ENCODE measurements around the gene PTGES2. TPM values are rescaled to one million over a fixed set of nuclear protein-coding genes. Genes with fewer than 3 reads are reported as not detected.
A peak's percentile ranks its signal among the peaks of the same experiment; 100 is the strongest.

The PTGES2 gene
- polyA plus RNA-seq, 4 donors = 40.7 to 66.7 (median 44.3) TPM

DNA sequence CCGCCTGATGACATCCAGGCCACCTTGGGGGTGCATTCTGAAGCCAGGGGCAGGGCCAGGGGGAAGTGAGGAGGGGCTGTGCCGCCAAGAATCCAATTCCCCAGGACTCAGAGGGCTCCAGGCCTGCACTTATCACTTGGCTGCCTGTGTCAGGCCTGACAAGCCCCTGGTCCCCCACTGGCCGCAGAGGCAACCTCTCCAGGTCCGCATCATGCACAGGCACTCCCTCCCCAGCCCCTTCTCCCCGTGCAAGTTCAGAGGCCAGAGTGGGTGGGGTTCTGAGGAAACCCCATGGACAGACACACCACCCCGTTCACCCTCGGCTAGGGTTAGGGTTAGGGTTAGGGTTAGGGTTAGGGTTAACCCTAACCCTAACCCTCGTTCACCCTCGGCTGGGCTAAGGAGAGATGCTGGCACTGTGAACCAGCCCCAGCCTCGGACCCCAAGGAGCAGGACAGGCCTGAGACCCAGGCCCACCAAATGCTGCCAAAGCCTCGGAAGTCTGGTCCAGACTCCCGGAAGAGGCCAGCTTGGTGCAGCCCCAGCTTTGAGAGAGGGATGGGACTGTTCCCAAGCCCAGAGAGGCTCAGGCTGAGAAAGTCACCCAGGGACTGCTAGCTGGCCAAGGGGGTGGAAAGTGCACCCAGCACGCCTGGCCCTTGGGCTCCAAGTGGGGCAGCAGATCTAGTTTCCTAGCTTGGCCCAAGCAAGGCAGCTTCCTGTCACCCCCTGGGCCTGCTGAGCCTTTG is 26.6 kb upstream of the PTGES2 start:
- DNase-seq (ENCODE audit: low read depth in 4 of 4, low spot score in 3 of 4) = no peak

DNA sequence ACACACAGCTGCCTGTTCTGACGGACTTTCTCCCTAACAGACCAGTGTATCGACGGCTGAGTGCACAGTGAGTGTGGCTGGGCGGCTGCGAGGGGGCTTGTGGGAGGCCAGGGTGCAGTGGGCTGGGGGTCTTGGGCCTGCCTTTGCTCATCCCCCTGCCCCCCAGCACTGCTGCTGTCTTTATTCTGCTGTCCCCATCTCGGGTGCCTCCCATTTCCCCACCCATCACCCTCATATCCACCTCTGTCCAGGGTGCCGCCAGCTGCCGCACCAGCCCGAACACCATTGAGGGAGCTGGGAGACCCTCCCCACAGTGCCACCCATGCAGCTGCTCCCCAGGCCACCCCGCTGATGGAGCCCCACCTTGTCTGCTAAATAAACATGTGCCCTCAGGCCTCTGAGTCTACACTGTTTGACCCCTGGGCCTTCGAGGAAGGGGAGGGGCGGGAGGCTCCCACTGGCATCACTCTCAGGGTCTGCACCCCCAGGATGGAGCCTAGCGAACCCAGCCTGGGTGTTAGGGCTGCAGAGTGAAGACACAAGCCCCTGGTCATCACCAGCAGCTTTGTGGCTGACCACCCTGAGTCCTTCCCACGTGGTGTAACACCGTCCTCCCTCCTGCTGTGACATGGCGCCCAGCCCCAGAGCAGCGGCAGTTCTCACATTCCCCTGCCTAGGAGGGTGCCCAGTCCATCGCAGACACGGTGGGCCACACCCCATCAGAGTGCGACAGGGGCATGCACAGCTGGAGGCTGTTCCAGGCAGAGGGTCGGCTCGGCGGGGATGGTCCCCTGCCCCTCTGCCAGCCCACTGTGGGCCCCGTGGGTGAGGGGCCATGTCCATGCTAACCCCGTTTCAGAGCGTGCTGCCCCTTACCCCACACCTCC is 25.8 kb upstream of the PTGES2 start:
- DNase-seq (ENCODE audit: low read depth in 4 of 4, low spot score in 3 of 4) = no peak

DNA sequence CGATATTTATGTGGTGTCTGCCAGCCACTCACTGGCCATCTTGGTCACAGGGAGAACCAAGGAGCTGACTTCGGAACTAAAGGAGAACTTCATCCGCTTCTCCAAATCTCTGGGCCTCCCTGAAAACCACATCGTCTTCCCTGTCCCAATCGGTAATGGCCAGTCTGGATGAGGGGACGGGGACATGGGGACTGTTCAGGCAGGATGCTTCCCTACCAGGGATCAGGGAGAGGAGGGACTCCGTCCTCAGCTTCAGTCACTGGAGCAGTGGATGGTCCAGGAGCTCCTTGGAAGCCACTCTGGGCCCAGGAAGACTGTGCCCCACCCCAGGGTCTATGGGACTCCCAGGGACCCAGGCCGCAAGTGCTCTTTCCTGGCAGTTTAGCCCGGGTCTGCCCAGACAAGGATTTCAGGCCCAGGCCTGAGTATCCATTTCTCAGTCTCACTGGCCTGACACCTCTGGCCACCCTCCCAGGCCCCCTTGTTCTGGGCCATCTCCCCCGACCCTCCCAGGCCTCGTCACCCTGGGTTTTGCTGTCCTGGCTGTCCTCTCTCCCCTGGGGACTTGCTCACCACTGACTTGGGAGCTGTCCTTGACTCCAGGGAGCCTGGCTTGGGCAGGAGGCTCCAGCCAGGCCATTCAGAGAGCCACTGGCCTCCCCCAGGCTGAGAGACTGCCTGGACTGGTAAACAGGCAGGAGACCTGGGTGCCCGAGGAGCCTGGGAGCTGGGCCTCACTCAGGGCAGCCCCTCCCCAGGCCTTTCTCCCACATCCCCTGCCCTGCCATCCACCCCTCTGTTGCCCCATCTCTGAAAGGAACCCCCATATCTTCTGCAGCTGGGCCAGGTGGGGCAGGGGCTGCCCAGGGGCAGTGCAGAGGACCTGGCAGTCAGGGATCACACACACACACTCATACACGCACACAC is 24.9 kb upstream of the PTGES2 start:
- no peak for DNase-seq (ENCODE audit: low read depth in 4 of 4, low spot score in 3 of 4)

DNA sequence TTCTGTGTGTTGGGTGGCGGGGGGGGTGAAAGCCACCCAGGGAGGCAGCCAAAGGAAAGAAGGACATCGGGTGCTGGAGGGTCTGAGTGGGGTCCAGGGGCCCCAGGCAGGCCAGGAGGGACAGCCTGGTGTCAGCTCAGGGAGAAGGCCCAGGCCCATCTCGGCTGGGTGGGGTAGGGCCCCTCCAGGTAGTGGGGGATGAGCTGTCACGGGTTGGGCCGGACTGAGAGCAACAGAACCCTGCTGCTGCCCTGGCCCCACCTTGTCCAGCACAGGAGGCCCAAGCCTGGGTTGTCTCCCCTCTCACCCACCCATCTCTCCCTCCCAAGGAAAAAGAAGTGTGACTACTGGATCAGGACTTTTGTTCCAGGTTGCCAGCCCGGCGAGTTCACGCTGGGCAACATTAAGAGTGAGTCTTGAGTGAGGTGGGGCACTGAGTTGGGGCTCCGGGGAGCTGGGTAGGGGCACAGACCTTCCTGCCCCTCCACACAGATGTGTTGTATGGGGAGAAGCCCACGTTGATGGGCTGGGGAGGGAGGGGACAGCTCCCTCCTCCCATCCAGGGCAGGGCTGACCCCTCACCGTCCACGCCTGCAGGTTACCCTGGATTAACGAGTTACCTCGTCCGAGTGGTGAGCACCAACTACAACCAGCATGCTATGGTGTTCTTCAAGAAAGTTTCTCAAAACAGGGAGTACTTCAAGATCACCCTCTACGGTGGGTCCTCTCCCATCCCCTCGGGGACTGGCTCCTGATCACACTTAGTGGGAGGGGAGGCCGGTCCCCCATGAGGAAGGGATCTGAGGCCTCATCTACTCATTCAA is 24.0 kb upstream of the PTGES2 start:
- no peak for DNase-seq (ENCODE audit: low read depth in 4 of 4, low spot score in 3 of 4)

DNA sequence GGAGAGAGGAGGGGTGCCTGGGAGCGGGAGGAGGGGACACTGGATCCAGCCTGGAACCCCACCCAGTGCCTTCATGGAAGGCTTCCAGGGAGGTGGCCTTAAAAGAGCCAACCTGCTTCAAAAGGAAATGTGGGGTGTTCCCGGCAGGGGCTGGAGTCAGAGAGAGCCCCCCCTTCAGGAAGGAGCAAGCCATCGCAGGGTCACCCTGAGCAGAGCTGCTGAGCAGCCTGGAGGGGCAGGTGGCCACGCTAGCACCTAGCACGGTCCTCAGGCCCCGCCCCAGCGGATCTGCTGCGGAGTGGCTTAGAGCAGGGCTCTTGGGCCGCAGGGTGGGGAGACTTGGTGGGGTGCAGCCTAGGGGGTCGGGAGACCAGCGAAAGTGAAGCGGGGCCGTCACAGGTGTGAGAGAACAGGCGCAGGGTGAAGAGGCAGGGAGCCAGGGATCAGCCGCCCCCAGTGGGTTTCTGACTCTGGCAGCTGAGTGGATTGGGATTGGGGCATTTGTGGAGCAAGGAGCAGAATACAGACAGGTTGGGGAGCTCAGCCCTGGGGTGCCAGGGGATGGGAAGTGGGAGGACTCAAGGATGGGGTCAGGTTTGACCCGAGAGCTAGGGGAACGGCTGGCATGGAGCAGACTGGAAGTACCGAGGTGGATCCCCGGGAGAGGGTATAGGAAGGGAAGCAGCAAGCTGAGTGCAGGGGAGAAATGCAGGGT is 23.2 kb upstream of the PTGES2 start:
- DNase-seq (ENCODE audit: low read depth in 4 of 4, low spot score in 3 of 4) = no peak

DNA sequence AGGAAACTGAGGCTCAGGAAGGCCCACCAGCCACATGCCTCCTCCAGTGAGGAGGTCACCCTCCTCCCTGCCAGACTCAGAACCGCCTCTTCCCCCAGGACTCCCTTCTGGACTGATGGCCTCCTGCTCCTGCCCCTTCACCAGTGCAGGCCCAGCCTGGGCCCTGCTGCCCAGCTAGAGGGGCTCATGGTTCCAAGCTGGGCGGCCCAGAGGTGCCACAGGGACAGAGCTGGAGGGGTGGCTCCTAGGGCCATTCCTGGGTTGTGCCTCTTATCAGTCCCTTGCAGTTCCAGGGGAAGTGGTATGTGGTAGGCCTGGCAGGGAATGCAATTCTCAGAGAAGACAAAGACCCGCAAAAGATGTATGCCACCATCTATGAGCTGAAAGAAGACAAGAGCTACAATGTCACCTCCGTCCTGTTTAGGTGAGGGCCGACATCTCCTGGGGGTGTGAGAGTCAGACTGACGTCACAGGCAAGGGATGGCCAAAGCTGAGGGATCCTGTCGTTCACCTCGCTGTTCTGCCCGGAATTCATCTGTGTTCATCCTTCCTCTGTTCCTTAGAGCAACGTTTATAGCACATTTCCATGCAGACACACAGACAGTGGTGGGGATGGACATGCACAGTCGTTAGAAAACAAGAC is 22.5 kb upstream of the PTGES2 start:
- DNase-seq (ENCODE audit: low read depth in 4 of 4, low spot score in 3 of 4) = no peak

DNA sequence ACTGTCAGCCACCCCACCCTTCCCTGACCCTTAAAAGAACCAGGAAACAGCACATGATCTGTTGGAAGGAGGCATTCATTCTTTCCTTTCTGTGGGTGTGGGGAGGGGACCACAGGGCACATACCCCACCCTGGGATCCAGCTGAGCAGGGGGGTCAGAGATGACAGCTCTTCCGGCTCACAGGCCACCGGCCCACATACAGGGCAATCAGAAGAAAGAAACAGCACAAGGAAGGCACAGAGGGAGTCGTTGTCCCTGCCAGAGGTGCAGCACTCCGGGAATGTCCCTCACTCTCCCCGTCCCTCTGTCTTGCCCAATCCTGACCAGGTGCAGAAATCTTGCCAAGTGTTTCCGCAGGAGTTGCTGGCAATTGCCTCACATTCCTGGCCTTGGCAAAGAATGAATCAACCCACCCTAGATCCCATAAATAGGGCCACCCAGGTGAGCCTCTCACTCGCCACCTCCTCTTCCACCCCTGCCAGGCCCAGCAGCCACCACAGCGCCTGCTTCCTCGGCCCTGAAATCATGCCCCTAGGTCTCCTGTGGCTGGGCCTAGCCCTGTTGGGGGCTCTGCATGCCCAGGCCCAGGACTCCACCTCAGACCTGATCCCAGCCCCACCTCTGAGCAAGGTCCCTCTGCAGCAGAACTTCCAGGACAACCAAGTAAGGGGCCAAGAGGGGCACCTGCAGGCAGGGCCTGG is 21.6 kb upstream of the PTGES2 start, which contains the start of gene LCN2:
Gene LCN2 (plus strand): TSS at position 453 of the 701 bp plus-strand sequence. CDS start 73 bp downstream, at position 526.
- DNase-seq (ENCODE audit: low read depth in 4 of 4, low spot score in 3 of 4) = no peak

DNA sequence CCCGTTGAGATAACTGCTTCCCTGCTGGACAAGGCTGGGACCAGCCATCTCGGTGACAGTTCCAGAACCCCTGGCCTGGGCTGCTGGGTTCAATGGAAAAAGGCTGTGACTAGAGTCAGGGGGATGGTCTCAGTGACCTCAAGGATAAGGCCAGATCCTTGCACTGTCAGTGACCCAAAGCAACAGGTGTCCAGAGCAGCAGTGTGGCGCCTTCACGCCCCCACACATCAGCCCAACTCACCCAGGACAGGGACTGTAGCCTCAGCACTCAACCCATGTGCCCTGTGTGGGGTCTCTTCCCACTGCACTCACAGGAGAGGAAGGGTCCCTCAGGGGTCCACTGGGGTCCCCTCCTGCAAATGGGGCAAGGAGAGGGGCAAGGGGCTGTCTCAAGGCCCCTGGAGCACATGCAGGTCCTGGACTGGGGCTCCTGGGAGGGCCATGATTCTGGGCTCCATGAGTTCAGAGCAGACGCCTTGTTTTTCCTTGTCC is 21.0 kb upstream of the PTGES2 start:
- DNase-seq (ENCODE audit: low read depth in 4 of 4, low spot score in 3 of 4) = no peak

DNA sequence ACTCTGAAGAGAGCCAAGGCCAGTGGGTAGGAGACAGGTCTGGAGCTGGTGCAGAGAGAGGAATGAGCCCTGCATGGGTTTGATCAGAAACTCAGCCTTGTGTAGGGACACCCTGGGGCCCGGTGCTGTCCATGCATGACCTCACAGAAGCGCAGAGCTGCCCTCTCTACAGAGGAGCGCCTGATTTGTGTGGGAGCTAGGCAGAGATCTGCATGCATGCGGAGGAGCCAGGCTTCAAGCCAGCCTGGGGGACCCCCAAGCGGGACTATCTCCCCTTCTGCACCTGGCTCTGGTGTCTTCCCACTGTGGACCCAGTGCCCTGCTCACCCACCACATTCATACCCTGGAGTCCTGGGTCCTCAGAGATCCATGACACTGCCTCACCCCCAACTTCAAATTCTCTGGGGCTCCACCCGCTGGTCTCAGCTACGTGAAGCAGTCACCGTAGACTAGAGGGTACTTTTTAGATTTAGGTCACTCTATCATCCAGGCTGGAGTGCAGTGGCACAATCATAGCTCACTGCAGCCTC is 19.1 kb upstream of the PTGES2 start:
- DNase-seq (ENCODE audit: low read depth in 4 of 4, low spot score in 3 of 4) = no peak

DNA sequence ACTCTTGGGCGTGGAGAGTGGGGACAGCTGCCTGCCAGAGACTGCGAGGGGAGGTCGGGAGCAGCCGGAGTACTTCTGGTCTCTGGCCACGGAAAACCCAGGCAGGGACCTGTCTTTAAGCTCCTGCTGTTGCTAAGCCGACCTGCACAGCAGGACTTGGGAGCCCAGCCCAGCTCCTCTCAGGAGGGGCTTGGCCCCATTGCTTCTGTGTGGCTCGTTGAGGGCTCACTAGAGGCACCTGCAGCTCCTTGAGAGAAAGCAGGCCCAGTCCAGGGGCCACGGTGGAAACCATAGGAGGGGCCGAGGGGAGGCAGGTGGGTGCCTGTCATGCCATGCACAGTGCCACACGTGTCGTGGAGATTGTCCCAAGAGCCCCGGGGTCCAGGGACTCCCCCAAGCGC is 18.4 kb upstream of the PTGES2 start:
- no peak for DNase-seq (ENCODE audit: low read depth in 4 of 4, low spot score in 3 of 4)

DNA sequence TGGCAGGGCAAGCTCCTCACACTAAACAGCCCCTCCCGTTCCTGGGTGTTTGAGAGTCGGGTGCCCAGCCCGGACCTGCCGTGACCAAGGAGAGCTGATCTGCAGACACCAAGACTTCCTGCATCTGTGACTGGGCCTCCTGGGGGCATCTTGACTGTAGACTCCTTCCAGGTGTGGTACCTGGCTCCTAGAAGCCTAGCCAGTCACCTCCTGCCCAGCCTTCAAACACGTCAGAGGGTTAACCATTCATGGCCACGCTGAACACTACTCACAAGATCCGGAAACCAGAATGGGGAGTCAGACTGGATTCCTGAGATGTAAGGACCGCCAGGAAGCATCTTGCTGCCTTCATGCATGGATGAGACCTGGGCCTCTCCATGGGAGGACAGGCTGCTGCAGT is 18.0 kb upstream of the PTGES2 start:
- peak in 2 of 4 donors; percentile 33 to 40 for DNase-seq (ENCODE audit: low read depth in 4 of 4, low spot score in 3 of 4)

DNA sequence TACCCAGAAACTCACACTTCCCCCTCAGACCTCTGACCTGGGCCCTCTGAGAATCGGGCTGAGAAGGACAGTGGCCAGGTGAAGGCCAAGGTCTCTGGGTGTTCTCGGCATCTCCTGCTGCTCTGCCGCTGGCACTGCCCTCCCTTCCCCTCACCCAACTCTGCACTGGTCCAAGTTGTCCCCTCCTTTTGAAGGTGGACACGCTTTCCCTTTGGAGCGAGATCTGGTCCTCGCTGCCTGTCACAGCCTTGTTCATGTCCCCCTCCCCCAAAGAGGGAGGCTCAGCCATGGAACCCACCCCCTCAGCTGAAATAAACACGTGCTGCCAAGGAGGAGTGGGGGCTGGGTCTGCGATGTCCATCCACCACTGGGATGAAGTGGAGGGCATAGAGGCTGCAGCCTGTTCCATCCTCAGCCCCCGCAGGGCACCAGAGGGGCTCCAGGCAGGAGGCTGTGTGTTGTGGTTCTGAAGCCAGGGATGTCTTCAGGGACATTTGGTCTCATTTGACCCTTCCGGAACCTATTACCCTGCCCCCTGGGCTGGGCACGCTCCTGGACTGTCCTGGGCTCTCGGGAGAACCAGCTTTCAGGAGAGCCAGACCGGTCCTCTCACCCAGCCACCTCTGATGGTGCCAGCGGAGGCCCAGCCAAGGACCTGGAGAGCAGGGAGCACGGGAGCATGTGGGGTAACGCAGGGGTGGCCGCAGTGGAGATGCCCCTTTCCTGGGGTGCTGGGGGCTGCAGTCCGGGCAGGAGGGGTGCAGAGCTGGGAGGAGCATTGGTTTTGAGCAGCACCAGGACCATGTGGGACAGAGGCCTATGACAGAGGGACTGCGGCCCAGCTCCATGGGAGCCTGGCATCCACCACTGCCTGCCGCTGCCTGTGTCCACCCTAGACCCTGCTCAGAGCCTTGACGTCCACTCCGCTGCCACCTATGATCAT is 17.0 kb upstream of the PTGES2 start:
- no peak for DNase-seq (ENCODE audit: low read depth in 4 of 4, low spot score in 3 of 4)

DNA sequence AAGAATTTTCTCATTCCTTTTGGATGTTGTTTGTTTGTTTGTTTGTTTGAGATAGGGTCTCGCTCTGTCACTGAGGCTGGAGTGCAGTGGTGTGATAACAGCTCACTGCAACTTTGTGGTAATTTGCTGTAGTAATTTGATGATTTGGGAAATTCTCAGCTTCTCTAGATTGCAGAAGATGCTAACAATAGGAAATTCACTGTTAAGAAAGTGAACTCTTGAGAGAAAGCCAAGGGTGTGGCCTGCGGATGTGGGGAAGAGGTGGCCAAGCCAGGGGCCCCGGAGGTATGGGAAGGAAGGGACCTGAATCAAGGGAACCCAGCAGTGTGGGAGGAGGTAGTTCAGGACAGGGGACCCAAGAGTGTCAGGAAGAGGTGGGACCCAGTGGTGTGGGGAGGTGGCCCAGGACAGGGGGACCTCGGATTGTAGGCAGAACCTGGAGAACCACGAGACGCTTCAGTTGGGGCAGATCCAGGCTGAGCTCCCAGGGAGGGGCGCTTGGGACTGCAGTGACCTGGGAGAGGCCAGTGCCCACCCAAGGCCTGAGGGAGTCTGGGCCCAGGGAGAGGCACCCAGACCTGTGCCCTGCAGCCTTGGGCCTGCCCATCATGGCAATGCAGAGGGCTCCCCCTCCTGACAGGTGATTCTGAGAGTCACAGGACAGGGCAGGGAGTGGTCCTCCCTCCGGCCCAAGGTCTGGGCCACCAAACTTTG is 16.2 kb upstream of the PTGES2 start:
- no peak for DNase-seq (ENCODE audit: low read depth in 4 of 4, low spot score in 3 of 4)

DNA sequence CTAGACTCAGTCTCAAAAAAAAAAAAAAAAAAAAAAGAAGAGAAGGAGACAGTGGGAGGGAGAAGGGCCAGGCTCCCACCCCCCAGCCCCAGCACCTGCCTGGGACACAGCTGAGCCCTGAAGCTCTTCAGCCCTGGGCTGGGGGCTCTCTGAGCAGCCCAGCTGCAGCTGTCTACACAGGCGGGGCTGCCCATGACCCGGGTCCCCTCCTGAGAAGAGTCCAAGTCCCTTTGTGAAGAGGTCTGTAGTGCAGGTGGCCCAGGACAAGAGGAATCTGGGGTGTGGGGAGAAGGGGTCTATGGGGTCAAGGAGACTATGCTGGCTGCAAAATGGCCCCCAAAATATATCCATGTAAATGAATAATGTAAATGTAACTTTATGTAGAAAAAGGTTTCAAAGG is 15.1 kb upstream of the PTGES2 start:
- no peak for DNase-seq (ENCODE audit: low read depth in 4 of 4, low spot score in 3 of 4)

DNA sequence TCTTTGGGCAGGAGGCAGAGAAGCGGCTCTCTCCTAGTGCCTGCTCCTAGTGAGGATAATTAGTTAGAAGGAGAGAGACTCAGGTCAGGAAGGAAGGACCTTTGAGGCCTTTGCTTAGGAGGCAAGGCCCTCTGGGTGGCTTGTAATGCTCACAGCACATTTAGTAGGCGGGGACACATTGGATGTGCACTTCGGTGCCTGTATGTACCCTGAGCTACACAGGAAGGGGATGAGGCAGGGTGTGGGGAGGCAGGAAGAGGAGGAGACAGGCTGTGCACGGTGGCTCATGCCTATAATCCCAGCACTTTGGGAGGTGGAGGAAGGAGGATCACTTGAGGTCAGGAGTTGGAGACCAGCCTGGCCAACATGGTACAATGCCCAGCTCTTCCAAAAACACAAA is 14.5 kb upstream of the PTGES2 start:
- no peak for DNase-seq (ENCODE audit: low read depth in 4 of 4, low spot score in 3 of 4)

DNA sequence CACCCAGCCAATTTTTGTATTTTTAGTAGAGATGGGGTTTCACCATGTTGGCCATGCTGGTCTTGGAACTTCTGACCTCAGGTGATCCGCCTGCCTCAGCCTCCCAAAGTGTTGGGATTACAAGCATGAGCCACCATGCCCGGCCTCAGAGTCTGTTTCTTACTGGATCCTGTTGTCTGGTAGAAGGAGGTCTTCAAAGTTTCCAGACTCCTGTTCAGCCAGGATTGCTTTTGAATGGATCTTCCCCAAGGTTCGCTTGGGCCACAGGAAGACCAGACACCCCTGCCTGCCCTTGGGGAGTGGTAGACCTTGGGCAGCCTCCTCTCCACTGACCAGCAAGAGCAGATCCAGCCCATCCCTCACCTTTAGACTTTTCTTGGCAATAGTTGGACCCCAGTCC is 14.1 kb upstream of the PTGES2 start:
- no peak for DNase-seq (ENCODE audit: low read depth in 4 of 4, low spot score in 3 of 4)

All from right renal pelvis (tissue), 4 donors.